ENCODE data around the gene PLLP.
A peak's percentile ranks its signal among the peaks of the same experiment; 100 is the strongest.

Gene PLLP

DNA sequence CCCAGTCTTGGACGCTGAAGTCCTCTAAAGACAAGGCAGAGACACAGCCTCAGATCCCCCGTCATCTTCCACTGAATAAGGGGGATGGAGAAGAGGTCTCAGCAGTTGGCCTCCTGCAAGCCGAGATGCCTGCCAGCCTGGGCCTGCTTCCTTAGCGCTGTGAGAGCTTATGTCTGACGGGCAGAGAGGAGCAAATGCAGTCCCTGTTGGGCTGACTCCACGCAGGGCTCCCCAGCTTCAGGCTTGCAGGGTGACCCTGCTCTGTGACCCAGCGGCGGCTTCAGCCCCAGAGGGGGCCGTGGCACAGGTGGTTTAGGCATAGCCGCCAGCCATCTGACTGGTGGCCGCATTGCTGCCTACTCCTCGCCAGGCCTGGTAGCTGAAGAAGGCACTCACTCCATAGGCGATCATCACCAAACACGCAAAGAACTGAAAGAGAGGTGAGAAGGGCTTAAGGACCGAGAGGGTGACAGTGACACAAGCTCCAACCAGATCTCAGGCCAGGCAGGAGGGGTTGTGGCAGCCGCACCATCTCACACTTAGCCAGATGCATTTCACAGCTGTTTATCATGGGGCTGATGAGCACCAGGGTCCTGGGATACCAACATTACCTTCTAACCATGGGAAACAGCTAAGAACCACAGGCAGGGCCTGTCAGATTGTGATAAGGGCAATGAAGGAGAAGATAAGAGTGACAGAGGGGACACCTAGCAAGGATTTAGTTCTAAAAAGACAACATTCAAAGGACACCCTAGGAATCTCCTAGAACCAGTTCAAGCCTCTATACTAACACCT lies 27.7 kb downstream of the PLLP start:
- no peak for DNase-seq (ENCODE audit: low read depth)

DNA sequence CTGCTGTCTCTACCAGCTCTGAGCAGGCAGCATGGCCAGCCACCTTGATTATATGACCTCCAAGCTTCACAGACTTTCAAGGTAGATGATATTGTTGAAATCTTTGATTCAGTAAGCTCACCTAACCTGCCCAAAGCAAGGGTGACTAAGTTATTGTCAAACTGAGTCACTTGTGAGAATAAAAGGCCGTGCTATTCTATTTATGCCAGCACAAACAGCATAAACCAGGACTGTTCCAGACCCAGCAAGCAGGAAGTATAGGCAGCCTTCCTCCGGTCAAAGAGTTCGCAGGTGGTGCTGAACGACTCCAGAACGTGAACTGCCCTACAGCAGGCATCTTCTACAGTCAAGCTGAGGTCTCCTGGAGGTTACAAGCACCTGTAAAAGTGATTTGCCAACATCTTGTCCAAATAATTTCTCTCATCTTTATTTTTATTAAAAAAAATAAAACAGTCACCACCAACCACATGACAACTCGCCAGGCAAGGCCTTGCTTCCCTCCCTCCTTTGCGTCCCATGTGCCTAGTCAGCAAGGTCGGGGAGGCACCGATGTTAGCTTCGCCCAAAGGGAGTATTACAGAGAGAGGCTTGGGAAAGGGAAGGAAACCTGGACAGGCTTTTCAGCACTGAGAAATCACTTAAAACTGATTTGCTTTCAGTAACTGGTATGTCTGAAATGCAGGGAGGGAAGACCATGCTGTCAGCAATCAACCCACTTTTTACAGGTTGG lies 28.6 kb downstream of the PLLP start:
- DNase-seq (ENCODE audit: low read depth): no peak

DNA sequence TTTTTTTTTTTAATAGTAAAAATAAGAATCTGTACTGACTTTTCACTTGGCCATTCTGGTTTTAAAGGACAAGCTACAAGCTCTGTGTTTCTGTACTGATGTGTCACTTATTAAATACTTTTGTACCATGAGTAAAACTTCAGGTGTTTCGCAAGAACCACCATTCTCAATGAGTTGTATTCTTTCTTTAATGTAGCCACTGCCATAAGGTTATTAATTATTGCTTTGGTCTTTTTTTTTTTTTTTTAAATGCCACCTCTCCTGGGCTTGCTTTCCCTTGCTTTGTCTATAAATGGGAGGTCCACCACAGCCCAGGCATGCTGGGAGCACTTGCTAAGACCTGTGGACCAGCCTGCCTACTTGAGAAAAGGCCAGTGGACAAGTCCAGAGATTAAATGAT lies 31.0 kb downstream of the PLLP start:
- DNase-seq (ENCODE audit: low read depth): no peak

DNA sequence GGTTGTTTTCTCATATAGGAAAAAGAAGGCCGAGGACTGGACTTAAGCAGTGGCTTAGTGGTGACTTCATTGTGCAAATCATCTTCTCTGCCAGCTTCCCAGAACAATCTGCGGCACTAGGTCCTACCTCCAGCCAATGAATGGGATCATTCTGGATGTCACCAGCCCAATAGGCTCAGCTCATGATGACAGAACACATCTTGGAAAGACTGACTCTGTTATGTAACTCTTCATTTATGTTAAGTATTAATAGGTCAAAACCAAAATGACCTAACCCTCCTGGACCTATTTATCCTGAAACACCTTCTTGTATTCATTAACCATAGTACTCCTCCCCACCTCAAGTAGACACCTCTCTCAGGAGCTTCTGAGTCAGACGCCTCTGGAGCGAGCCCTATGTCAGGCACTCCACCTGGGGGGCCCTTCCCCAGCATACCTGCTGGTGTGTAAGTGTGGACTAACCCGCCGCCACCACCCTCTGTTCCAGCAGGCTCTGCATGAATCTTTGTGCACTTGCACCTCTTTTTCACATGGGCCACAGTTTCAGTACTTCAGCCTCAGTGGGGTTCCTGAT lies 32.2 kb downstream of the PLLP start:
- no peak for DNase-seq (ENCODE audit: low read depth)

DNA sequence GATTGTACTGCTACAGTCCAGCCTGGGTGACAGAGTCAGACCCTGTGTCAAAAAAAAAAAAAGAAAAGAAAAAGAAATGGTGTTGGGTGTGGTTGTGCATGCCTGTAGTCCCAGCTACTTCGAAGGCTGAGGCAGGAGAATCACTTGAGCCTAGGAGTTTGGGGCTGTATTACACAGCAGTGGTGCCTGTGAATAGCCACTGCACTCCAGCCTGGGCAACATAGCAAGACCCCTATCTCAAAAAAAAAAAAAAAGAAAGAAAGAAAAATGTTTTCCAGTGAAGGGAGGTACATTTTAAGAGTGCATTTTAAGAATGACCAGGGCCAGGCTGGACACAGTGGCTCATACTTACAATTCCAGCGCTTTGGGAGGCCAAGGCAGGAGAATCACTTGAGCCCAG lies 33.1 kb downstream of the PLLP start:
- DNase-seq (ENCODE audit: low read depth): no peak

DNA sequence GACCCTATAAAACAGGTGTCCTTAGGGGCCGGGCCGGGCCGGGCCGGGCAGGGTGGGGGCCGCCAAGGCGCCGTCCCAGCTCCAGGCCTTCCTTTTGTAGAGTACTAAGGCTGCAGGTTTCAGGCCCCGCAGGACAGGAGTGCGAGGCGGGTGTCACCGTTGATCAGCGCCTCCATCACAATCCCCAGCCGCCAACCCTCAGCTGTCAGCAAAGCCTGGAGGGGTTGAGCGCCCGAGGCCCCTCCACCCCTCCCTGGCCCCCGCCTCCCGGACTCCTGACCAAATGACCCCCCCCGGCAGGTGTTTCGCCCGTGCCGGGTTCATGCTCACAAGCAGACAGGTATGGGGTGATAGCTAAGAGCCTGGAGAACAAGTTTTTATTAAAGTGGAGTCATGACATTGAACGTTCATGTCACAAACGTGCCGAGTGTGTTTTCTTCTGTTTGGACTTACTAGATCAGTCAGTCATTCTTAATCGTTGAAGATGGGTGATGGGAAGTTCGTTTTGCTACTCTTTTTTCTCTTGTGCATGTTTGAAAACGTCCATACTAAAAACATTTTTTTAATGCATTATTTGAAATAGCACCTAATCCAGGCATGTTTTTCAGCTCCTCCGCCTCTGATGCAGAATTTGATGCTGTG lies 38.9 kb downstream of the PLLP start:
- DNase-seq (ENCODE audit: low read depth): no peak

DNA sequence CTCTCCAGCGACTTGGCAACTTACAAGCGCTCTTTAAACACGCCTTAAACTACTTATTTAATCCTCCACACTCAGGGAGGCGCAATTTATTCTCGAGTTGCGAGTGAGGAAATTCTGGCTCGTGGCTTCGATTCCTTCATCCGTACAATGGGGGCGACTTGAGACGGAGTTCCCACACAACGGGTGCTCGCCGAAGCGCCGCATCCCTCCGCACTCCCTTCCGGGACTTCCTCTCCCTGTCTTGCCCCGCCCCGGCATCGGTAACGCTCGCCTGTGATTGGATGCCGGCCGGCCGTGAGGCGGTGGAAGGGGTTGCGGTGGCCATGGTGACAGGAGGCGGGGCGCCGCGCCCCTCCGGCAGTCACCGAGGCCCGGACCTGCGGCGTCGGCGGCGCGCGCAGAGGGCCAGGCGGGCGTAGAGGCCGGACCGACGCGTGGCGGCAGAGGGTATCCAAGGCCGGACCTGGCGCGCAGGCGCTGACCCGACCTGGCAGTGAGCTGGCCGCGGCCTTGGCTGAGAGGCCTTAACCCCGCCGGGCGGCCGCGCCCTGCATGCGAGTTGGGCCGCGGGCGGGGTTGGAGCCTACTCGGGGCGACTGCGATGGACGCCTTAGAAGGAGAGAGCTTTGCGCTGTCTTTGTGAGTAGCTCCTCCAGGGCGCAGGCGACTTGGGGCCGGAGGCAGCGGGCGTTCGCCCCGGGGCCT lies 39.6 kb downstream of the PLLP start, which contains the start of gene ARL2BP:
Gene ARL2BP (plus strand): TSS at position 493 of the 705 bp plus-strand sequence. CDS start 109 bp downstream, at position 602.
- peak; percentile 93 for DNase-seq (ENCODE audit: low read depth)

DNA sequence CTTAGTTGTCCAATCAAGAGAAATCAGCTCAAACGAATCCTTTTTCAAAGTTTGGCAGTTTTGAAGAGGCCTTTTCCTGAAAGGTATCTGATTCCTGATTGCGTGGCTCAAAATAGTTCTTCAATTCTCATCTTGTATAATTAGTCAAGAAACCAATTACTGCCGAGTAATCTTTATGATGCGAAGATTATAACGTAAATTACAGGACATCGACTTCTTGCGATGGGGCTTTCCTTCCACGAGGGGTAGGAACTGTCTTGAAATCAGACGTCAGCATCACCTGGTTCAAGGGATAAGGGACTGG lies 40.1 kb downstream of the PLLP start:
- DNase-seq (ENCODE audit: low read depth): no peak

DNA sequence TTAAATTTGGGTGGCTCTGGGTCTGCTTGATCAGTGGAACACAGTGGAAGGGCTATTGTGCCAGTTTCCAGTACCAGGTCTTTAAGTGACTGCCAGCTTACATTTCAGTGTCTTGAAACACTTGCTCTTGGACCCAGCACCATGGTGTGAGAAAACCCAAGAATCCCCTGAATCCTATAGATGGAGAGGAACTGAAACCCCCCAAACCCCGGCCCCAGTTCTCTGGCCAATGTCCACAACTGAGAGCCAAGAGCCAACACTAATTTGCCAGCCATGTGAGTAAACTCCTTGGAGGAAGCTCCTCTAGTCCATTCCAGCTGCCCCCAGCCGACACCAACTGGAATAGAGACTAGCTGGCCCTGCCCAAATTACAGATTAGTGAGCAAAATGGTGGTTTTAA lies 41.8 kb downstream of the PLLP start:
- DNase-seq (ENCODE audit: low read depth): no peak

DNA sequence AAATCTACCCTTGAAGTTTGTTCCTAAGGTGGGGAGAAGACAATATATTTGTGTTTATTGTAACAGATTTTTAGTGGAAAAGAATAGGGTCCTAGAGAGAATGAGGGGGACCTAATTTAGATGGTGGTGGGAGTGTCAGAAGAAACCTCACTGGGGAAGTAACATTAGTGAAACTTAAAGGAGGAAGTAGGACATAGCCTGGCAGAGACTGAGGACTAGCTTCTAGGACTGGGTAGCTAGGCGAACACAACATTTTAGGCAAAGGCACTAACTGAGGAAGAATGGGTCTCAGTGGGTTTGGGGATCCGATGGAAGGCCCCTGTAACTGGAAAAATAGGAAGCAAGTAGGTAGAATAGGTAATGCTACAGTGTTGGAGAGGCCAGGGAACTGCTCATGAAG lies 43.6 kb downstream of the PLLP start:
- no peak for DNase-seq (ENCODE audit: low read depth)

DNA sequence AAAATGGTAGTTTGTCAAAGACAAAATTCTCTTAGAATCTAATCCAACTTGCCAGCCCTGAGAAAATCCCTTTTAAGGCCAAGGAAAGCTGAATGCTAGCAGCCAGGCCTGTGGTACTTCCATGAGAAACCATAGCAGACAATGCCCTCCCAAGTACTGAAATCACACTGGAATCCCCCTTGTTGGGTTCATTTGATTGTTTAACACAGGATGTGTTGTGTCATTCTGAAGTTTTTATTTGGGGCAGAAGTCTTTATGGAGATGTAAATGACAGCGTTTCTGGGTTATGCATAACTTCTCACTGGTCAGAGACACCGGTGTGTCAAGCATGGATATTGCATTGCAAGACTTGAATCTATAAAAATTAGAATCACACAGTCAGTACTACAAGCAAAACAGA lies 45.4 kb downstream of the PLLP start:
- DNase-seq (ENCODE audit: low read depth): no peak

DNA sequence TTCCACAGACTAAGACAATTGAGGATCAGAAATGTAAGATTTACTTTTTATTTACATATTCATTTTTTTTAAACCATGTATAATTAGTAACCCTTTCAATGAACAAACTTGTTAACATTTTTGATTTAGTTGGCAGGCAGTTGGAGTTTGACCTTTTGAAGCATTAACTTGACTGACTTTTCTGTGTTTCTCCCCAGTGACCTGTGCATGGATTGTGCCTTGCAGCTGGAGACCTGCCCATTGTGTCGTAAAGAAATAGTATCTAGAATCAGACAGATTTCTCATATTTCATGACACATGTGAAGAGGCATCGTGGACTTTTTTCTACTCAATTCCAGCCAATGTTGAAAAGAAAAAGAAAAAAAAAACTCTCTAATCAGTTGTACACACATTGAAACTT lies 45.8 kb downstream of the PLLP start:
- DNase-seq (ENCODE audit: low read depth): no peak

DNA sequence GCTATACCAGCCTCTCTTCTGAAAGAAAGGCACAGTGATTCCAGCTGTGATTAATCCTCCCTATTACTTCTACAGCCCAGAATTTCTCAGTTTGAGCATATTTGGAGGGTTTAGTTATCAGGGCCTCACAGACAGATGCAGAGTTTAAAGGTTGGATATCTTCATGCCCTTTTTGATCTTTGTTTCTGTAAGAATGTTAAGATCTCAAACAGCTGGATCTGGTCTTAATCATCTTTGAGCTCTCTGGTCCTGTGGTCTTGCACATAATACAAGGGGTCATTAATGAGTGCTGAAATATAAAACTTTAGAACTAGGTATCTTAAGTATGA lies 48.5 kb downstream of the PLLP start:
- no peak for DNase-seq (ENCODE audit: low read depth)

DNA sequence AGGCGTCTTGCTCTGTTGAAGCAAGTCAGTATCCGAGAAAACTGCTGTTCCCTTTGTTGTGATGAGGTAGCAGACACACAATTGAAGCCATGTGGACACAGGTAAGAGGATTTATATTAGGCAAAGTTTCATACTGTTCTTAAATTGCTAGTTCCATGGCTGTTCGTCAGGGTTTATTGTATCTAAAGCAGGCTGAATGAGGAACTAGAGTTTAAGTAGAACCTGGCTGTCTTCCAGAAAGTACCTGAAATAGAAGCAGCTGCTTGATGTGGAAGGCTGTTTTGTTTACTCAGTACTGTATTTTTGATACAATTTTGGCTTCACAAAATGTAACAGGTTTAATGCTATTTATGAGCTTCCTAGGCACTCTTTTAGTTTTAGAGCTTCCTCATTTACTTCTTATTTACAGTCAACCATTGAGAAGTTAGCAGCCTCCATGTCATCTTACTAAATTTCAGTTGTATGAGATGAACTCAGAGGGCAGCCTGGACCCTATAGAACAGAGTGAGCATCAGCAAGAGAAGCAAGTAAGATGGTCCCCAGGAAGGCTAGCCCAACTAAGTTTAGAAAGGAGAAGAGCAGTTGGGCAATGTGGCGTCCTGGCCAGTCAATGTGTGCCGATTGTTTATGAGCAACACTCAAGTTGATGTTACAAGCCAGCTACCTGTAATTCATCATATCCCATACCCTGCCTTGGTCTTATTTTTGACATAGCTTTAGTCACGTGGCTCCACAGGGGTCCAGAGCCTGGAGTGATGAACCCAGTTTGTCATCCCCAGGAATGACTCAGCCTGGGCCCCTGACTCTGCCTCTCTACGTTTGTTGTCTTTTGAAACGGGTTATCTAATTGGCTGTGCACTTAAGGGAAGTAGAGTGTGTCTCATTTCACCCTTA lies 49.1 kb downstream of the PLLP start:
- DNase-seq (ENCODE audit: low read depth): no peak

DNA sequence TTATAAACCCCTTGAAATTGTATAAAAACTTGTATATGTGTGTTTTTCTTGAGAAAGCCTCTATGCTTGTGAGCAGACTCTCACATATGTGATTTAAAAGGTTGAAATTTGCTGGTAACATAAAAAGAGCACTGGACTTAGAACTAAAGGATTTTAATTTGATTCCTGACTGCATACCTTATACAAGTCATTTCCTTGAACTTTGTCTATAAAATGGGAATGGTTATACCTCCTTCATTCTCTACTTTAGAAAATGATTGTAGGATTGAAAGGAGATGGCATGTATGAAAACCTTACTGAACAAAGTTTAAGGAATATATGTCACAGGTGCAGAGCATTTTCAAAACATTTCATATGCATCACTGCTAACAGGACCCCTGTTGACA lies 49.8 kb downstream of the PLLP start:
- DNase-seq (ENCODE audit: low read depth): no peak

DNA sequence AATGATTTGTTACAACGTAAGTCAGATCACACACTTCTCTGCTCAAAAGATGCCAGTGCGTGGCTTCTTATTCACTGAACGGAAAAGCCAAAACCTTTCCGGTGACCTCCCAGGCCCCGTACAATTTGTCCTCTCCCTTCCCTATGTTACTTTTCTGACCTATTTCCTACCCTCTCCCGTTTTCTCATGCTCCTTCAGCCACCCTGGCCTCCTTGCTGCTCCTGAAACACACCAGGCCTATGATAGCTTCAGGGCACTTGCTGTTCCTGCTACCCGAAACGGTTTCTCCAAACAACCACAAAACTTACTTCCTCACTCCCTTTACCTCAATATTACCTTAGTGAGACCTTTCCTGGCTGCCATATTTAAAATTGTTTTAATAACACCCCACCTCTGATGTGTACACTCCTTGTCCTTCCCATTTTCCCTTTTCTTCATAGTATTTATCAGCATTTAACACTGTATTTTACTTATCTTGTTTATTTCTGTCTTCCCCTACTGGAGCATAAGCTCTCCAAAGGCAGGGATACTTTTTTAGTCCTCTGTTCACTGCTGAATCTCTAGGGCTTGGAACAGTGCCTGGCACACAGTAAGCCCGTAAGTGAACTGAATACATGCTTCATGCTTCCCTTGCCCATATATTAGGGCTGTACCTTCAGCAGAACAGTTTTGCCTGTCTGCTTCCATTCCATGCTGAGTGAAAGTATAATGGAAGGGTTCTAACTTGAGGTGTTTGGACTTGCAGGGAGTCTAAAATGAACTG lies 50.3 kb downstream of the PLLP start:
- no peak for DNase-seq (ENCODE audit: low read depth)

DNA sequence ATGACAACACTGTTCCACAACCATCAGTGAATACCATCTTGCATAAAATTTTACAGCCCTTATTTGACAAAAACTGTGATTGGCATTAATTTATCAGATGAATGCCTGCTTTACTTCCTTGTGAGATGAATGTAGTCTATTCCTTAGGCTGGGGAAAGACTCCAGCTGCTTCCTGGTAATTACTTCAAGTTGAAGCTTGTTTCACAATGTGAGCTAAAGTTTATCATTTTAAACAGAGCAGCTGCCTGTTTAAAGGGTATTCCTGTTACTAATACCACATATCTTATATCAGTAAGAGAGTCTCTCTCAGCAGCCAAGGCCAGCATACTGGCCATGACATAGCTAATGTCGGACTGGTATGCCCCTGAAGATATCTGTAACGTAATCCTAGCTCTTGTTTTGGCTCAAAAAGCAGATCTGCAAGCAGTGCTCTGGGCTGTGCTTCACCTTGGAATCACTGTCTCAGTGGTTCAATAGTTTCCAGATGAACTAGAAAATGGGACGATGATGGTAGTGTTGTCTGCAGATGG lies 52.6 kb downstream of the PLLP start:
- no peak for DNase-seq (ENCODE audit: low read depth)

DNA sequence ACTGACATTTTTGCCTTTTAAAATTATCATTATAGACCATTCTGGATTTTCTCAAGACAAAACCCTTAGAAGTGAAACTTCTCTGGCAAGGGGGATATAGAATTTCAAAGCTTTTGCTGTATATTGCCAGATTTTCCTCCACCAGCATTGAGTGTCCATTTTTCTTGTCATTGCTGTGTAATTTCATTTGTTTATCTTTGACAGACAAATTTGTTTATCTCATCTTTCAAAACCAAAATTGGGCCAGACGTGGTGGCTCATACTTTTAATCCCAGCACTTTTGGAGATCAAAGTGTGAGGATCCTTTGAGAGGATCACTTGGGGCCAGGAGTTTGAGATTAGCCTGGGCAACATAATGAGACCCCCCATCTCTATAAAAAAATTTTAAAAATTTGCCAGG lies 55.4 kb downstream of the PLLP start:
- DNase-seq (ENCODE audit: low read depth): no peak

DNA sequence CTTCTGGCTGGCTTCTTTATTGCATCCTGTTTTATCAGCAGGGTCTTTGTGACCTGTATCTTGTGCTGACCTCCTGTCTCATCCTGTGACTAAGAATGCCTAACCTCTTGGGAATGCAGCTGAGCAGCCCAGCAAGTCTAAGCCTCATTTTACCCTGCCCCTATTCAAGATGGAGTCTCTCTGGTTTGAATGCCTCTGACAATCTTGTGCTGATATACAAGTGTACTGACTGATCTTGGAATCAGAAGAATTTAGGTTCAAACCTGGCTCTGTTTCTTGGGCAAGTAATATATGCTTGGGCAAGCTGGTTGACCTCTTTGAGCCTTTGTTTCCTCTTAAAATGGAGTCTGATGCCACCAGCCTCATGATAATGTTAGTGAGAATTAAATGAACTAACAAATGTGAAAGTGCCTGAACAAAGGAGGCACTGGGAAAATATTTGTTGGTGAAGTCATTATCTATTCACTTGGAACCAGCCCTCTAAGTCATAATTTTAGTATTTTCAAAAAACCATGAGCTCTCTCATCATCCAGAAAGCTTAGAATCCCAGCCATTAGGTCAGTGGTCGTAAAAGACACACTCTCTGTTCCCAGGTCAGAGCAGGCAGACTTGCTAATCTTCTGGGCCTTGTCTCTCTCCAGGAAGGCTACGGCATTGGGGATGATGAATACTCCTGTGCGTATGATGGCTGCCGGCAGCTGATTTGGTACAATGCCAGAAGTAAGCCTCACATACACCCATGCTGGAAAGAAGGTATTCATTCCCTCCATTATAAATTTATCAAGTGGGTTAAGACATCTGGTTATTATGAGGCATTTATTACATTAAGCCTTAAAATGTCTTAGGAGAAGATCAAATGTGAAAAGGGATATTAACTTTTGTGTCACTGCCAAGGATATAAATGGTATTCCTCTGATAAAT lies 57.5 kb downstream of the PLLP start:
- DNase-seq (ENCODE audit: low read depth): no peak

Data from stimulated activated CD8-positive, alpha-beta memory T cell treated with anti-CD3 and anti-CD28 coated beads, Interleukin-12 subunit alpha, Interleukin-12 subunit beta, amount 100 ng/mL, for 1 hour (primary cell).